ENCODE results near the gene TBRG4.

The TBRG4 gene

GRCh38 chr7:45089341-45089891 is 22.1 kb downstream of the TBRG4 start:
- peak; percentile 76 for DNase-seq (ENCODE audit: low spot score)

DNA sequence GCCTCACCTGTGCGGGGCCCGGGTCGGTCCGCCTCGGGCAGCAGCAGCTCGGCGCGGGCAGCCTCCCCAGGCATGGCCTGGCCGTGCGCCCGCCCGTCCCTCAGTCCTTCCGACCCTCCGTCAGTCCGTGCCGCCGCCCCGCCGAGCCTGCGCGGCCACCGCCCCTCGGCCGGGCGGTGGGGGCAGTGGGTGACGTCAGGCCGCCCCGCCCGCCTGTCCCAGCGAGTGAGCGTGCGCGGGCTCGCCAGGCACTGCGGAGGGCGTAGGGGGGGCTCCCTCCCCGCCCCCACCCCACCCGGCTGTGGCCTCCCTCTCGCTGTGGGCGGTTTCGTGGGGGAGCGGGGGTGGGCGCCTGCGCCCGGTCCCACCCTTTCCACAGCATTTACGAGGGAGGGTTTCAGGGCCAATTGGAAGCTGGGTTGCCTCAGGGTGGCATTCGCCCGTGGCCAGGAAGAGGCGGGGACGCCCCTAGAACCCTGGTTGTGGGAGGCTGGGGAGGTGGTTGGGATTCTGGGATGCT is 22.6 kb downstream of the TBRG4 start, which contains the start of gene NACAD:
Gene NACAD (minus strand): TSS at position 149 of the 520 bp plus-strand sequence. CDS start 75 bp downstream, at position 74.
- DNase-seq (ENCODE audit: low spot score) = peak; percentile 92

GRCh38 chr7:45088146-45088701 is 23.3 kb downstream of the TBRG4 start:
- no peak for DNase-seq (ENCODE audit: low spot score)

- DNase-seq (ENCODE audit: low spot score) = no peak
These were observed 24.0 kb downstream of the TBRG4 start for GRCh38 chr7:45087301-45088145.

GRCh38 chr7:45086331-45087065 is 25.0 kb downstream of the TBRG4 start:
- no peak for DNase-seq (ENCODE audit: low spot score)

GRCh38 chr7:45085619-45086200 is 25.8 kb downstream of the TBRG4 start:
- DNase-seq (ENCODE audit: low spot score) = no peak

- DNase-seq (ENCODE audit: low spot score) = no peak
These were observed 26.4 kb downstream of the TBRG4 start for GRCh38 chr7:45084901-45085618.

GRCh38 chr7:45084336-45084735 is 27.2 kb downstream of the TBRG4 start:
- no peak for DNase-seq (ENCODE audit: low spot score)

GRCh38 chr7:45082831-45083331 is 28.6 kb downstream of the TBRG4 start:
- no peak for DNase-seq (ENCODE audit: low spot score)

DNA sequence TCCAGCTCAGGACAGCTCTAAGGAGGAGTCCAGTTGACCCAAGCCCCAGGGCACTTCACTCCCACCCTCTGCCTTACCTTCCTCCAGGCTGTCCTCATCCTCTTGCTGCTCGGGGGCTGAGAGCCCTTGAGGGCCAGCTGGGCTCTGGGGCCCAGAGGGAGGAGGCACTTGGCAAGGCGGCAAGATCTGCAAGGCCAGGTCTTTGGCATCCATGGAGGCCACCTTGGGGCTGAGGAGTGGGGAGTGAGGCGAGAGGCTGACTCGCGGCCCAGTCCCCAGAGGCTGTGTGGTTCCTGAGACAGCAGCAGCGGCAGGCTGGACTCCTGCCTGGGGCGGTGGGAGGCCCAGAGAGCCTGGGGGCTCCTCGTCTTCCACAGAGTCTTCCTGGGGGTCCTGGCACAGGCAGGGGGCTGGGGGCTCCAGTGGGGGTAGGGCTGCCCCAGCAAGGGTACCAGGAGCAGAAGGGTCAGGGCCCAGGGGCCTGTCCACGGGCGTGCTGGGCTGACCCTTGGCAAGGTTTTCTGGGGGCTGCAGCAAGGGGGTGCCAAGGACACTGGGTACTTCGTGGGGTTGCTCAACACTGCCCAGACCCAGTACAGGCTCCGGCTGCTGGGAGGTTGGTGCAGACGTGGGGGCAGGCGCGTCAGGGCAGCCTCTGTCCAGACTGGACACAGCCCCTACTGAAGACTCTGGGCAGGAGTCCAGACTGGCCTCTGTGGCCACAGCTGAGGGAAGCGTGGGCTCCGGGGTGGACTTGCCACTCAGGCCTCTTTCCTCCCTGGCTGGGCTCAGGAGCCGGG is 29.3 kb downstream of the TBRG4 start:
- no peak for DNase-seq (ENCODE audit: low spot score)

DNA sequence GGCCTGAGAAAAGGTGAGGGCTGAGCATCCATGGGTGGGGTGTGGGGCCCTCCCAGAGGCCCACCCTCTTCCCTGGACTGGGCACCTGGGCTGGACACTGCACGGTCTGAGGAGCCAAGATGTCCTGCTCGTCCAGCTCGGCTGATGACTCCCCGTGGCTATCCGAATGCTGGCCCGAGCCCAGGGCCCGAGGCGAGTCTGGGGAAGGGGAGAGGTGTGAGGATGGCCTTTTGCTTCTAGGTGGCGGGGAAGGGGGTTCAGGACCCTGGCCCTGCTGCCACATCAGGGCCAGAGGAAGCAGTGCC is 29.9 kb downstream of the TBRG4 start:
- DNase-seq (ENCODE audit: low spot score) = no peak

DNA sequence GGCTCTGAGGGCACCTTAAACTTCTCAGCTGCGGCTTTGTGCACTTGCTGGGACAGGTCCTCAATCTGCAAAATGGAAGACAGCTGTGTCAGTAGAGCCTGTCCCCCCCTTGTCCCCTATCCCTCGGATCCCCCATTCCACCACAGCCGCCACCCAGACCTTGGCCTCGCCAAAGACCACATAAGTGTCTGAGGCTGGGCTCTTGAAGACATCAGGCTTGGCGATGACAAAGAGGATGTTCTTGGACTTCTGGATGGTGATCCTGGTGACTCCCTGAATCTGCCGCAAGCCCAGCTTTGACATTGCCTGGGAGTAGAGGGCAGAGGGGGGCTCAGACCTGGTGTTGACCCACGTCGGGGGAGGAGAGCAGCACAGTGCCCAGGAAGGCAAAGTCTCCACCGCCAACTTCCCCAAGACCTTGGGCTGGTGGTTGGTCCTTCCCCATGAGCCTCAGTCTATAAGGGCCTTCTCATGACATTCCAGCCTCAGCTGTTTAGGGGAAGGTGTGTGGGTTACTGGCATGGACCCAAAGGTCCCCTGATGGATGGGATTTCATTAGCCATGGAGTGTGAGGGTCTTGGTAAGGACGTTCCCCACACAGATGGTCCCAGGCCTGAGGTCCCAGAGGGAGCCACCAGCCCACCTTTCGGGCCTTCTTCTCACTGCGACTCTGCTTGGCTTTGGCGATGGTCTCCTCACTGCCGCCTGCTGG is 30.4 kb downstream of the TBRG4 start:
- no peak for DNase-seq (ENCODE audit: low spot score)

- no peak for DNase-seq (ENCODE audit: low spot score)
These were observed 31.1 kb downstream of the TBRG4 start for GRCh38 chr7:45080265-45080957.

- DNase-seq (ENCODE audit: low spot score) = no peak
These were observed 33.3 kb downstream of the TBRG4 start for GRCh38 chr7:45078125-45078681.

- no peak for DNase-seq (ENCODE audit: low spot score)
These were observed 33.9 kb downstream of the TBRG4 start for GRCh38 chr7:45077579-45077978.

- DNase-seq (ENCODE audit: low spot score) = no peak
These were observed 34.6 kb downstream of the TBRG4 start for GRCh38 chr7:45076946-45077345.

- DNase-seq (ENCODE audit: low spot score) = no peak
These were observed 35.4 kb downstream of the TBRG4 start for GRCh38 chr7:45075871-45076796.

- no peak for DNase-seq (ENCODE audit: low spot score)
These were observed 36.2 kb downstream of the TBRG4 start for GRCh38 chr7:45075355-45075644.

Measured in AG20443 (cell line).